ENCODE results near the gene ZNF20.

The ZNF20 gene

DNA sequence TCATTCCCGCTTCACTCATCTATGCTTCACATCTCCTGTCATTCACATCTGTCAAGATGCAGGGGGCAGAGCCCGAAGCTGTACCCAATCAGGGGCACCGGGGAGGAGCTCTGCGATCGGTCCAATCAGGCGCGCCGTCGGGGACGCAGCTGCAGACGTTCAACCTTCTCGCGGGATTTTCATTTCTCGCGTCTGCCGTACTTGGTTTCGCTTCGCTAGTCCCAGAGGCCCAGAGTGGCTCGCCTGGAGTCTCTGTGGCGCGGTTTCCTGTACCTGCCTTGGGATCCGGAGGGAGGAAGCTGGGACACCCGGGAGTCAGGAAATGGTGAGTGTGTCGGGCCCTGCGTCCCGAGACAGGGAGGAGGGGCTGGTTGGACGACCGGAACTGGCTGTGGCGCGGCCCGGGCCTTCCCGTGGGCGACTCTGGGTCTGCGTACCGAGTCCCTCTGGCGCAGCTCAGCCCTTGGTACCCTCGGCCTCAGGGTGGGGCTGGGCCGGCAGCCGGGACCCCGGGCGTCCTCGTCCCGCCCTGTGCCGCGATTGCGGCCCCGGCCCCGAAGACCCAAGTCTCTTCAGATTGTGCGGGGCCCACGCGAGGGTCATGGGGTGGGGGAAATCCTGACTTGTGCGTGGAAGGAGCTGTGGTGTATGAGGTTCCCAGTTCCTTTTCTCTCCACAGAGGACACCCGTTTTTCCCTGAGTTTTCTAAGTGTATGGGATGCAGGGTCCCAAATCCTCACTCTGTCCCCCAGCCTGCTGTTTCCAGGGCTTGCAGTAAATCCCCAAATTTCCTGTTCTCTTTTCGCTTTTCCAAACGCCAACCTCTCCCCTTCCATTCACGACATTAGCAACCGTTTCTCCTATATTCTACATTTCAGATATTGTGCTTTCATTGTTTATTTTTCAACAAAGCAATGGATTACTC, 23.0 kb upstream of the ZNF20 start, which contains the start of gene ZNF136:
Gene ZNF136 (plus strand): TSS at position 215 of the 925 bp plus-strand sequence. CDS start 108 bp downstream, at position 323.
- Histone ChIP-seq H3K56ac (ENCODE audit: low read length) (peak within 1 kb of the TSS; percentile 92), H3K18ac (ENCODE audit: low read length) (peak within 1 kb of the TSS; percentile 80), H2BK15ac (replicated peaks; ENCODE audit: low read depth) (no peak within 1 kb of the TSS), H4K8ac (ENCODE audit: low read depth, low read length) (no peak within 1 kb of the TSS), H2BK5ac (ENCODE audit: low read length) (no peak within 1 kb of the TSS), H3K36me3 (ENCODE audit: control insufficient read depth, insufficient read depth, low read length) (no peaks in the 10 kb centered on the region), H3K27ac (ENCODE audit: low read depth, low read length) (peak within 1 kb of the TSS; percentile 77), H3K79me2 (ENCODE audit: control insufficient read depth, insufficient read depth, low read length) (peaks cover 12% of the 10 kb centered on the region), H2AK5ac (ENCODE audit: low read length) (no peak within 1 kb of the TSS), H3K27me3 (ENCODE audit: insufficient read depth, low read length, poor library complexity) (no peaks in the 10 kb centered on the region), H3K4me1 (ENCODE audit: control insufficient read depth, low read depth, low read length) (no peaks in the 10 kb centered on the region), H2BK120ac (ENCODE audit: low read depth, low read length) (no peak within 1 kb of the TSS), H3K4ac (ENCODE audit: low read depth, low read length) (peak within 1 kb of the TSS; percentile 41), H3K79me1 (ENCODE audit: low read length) (peaks cover 9% of the 10 kb centered on the region), H3K4me3 (ENCODE audit: low read length) (peak within 1 kb of the TSS; percentile 90), H3K9ac (ENCODE audit: low read length) (peak within 1 kb of the TSS; percentile 83), H3K4me2 (ENCODE audit: low read length) (peak within 1 kb of the TSS; percentile 73), H4K5ac (ENCODE audit: low read length) (no peak within 1 kb of the TSS), H3K23ac (ENCODE audit: low read length) (no peak within 1 kb of the TSS)
- peak; percentile 98 for DNase-seq
- no CpG with 5 or more reads among the region's 57 CpGs for WGBS (ENCODE audit: extremely low coverage, insufficient coverage, low lambda C conversion rate)

DNA sequence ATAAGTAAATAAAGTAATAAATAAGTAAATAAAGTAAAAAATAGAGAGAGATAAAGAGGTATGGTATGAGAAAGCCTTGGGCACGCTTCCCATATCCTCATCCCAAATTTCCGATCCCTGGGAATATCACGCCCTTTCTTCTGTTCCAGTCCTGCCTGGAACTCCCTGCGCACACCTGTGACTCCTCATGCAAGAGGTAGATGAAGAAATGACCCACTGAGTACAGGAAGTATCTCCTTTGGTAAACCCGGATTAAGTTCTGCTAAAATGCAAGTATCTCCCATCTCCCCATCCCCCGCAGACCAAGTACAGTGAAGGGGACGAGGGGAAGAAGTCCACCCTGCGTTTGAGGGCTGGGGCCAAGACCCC, 22.3 kb upstream of the ZNF20 start:
- no peak for DNase-seq
- Histone ChIP-seq H3K36me3 (ENCODE audit: control insufficient read depth, insufficient read depth, low read length) (no peaks in the 10 kb centered on the region), H3K23ac (ENCODE audit: low read length) (no peak overlapping the region), H3K27me3 (ENCODE audit: insufficient read depth, low read length, poor library complexity) (no peaks in the 10 kb centered on the region), H2AK5ac (ENCODE audit: low read length) (no peak overlapping the region), H3K79me1 (ENCODE audit: low read length) (peaks cover 9% of the 10 kb centered on the region), H4K5ac (ENCODE audit: low read length) (no peak overlapping the region), H2BK120ac (ENCODE audit: low read depth, low read length) (no peak overlapping the region), H3K9ac (ENCODE audit: low read length) (no peak overlapping the region), H3K18ac (ENCODE audit: low read length) (no peak overlapping the region), H3K4ac (ENCODE audit: low read depth, low read length) (no peak overlapping the region), H2BK5ac (ENCODE audit: low read length) (no peak overlapping the region), H3K4me3 (ENCODE audit: low read length) (no peak overlapping the region), H3K79me2 (ENCODE audit: control insufficient read depth, insufficient read depth, low read length) (peaks cover 12% of the 10 kb centered on the region), H3K4me1 (ENCODE audit: control insufficient read depth, low read depth, low read length) (no peaks in the 10 kb centered on the region), H3K56ac (ENCODE audit: low read length) (no peak overlapping the region), H2BK15ac (replicated peaks; ENCODE audit: low read depth) (no peak overlapping the region), H3K4me2 (ENCODE audit: low read length) (peak overlapping the region; percentile 61), H3K27ac (ENCODE audit: low read depth, low read length) (no peak overlapping the region), H4K8ac (ENCODE audit: low read depth, low read length) (no peak overlapping the region)
- WGBS (ENCODE audit: extremely low coverage, insufficient coverage, low lambda C conversion rate): no CpG with 5 or more reads among the region's 8 CpGs

DNA sequence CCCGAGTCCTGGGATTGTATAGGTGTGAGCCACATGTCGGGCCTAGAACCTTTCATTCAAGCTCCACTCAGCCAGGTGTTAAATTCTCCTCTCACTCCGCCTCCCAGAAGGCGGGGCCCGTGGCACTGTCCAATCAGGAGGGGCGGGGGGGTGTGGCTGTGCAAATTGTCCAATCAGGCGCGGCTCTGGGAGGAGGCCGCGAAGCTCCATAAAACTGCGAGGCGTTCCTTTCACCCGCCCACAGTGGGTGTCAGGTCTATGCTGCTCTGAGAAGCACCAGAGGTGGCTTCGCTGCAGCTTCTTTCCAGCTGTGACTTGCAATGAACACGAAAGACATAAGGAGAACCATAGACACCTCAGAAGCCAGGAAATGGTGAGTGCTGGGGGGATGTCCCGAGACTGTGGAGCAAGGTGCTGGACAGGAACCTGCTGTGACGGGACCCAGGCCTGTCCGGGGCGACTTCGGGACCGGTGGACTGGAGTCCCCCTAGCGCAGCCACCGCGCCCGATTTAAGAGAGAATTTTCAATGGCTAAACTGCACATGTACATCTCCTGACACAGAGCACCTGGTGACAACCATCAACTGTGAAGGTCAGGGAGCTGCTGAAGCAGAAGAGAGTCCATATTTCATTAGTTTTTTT, 19.7 kb upstream of the ZNF20 start:
- Histone ChIP-seq H3K9ac (ENCODE audit: low read length) (no peak overlapping the region), H3K79me1 (ENCODE audit: low read length) (peaks cover 11% of the 10 kb centered on the region)
- no peak for DNase-seq

DNA sequence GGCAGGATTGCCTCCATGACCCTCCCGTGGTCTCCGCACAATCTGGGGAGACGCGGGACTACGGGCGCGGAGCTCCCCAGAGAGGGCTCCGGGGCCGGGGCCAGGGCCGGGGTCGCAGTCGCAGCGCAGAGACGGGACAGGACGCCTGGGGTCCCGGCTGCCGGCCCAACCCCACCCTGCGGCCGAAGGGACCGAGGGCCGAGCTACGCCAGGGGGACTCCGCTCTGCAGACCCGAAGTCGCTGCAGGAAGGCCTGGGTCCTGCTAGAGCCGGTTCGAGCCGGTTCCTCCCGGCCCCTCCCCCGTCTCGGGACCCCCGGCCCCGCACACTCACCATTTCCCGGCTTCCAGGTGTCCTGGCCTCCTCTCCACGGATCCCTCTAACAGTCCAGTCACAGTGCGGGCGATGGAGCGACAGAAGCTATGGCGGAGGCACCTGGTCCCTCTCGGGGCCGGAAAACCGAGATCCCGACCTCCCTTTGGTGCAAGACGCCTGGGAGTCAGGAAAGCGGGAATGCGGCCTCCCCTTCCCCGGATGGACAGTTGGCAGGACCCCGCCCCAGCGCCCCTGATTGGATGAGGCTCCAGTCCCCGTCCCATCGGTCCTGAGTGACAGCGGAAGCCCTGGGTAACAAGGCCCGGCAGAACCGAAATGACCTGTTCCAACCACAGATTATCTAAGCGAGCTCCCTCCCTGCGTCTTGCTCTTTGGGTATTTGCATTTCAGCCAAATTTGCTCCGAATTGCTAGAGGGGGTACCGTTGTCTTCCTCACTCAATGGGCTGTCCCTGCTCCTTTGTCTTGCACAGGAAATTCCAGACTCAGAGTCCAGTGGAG, 16.3 kb upstream of the ZNF20 start, which contains the start of gene ZNF625:
Gene ZNF625 (minus strand): TSS at position 512 of the 836 bp plus-strand sequence. CDS start 176 bp downstream, at position 336.
- H3K79me2 ChIP-seq (ENCODE audit: control insufficient read depth, insufficient read depth, low read length): peaks cover 17% of the 10 kb centered on the region
- H3K27ac ChIP-seq (ENCODE audit: low read depth, low read length): peak within 1 kb of the TSS; percentile 52
- H3K4me3 ChIP-seq (ENCODE audit: low read length): peak within 1 kb of the TSS; percentile 81
- H2BK5ac ChIP-seq (ENCODE audit: low read length): no peak within 1 kb of the TSS
- H3K4me1 ChIP-seq (ENCODE audit: control insufficient read depth, low read depth, low read length): peaks cover 4% of the 10 kb centered on the region
- H3K4ac ChIP-seq (ENCODE audit: low read depth, low read length): peak within 1 kb of the TSS; percentile 74
- no peak within 1 kb of the TSS for H4K8ac ChIP-seq (ENCODE audit: low read depth, low read length)
- H2AK5ac ChIP-seq (ENCODE audit: low read length): no peak within 1 kb of the TSS
- no peaks in the 10 kb centered on the region for H3K27me3 ChIP-seq (ENCODE audit: insufficient read depth, low read length, poor library complexity)
- H3K56ac ChIP-seq (ENCODE audit: low read length): peak within 1 kb of the TSS; percentile 93
- DNase-seq: peak; percentile 98
- H2BK15ac ChIP-seq (replicated peaks; ENCODE audit: low read depth): no peak within 1 kb of the TSS
- H3K18ac ChIP-seq (ENCODE audit: low read length): peak within 1 kb of the TSS; percentile 90
- H3K9ac ChIP-seq (ENCODE audit: low read length): peak within 1 kb of the TSS; percentile 90
- peaks cover 8% of the 10 kb centered on the region for H3K79me1 ChIP-seq (ENCODE audit: low read length)
- H3K4me2 ChIP-seq (ENCODE audit: low read length): peak within 1 kb of the TSS; percentile 80
- no peaks in the 10 kb centered on the region for H3K36me3 ChIP-seq (ENCODE audit: control insufficient read depth, insufficient read depth, low read length)
- H3K23ac ChIP-seq (ENCODE audit: low read length): peak within 1 kb of the TSS; percentile 37
- H2BK120ac ChIP-seq (ENCODE audit: low read depth, low read length): peak within 1 kb of the TSS; percentile 45
- no CpG with 5 or more reads among the region's 58 CpGs for WGBS (ENCODE audit: extremely low coverage, insufficient coverage, low lambda C conversion rate)
- H4K5ac ChIP-seq (ENCODE audit: low read length): no peak within 1 kb of the TSS

More for the DNA sequence above, 19.7 kb upstream of the ZNF20 start:
- no peak overlapping the region for H3K27ac ChIP-seq (ENCODE audit: low read depth, low read length)
- H3K4ac ChIP-seq (ENCODE audit: low read depth, low read length): no peak overlapping the region
- no peak overlapping the region for H3K4me3 ChIP-seq (ENCODE audit: low read length)
- H2BK120ac ChIP-seq (ENCODE audit: low read depth, low read length): no peak overlapping the region
- no CpG with 5 or more reads among the region's 25 CpGs for WGBS (ENCODE audit: extremely low coverage, insufficient coverage, low lambda C conversion rate)
- H3K36me3 ChIP-seq (ENCODE audit: control insufficient read depth, insufficient read depth, low read length): no peaks in the 10 kb centered on the region
- no peak overlapping the region for H3K18ac ChIP-seq (ENCODE audit: low read length)
- H3K27me3 ChIP-seq (ENCODE audit: insufficient read depth, low read length, poor library complexity): no peaks in the 10 kb centered on the region
- no peak overlapping the region for H3K56ac ChIP-seq (ENCODE audit: low read length)
- H2AK5ac ChIP-seq (ENCODE audit: low read length): no peak overlapping the region
- H3K4me1 ChIP-seq (ENCODE audit: control insufficient read depth, low read depth, low read length): peaks cover 4% of the 10 kb centered on the region
- no peak overlapping the region for H4K8ac ChIP-seq (ENCODE audit: low read depth, low read length)
- H2BK15ac ChIP-seq (replicated peaks; ENCODE audit: low read depth): no peak overlapping the region
- no peak overlapping the region for H4K5ac ChIP-seq (ENCODE audit: low read length)
- H3K23ac ChIP-seq (ENCODE audit: low read length): no peak overlapping the region
- H3K79me2 ChIP-seq (ENCODE audit: control insufficient read depth, insufficient read depth, low read length): peaks cover 17% of the 10 kb centered on the region
- no peak overlapping the region for H2BK5ac ChIP-seq (ENCODE audit: low read length)
- no peak overlapping the region for H3K4me2 ChIP-seq (ENCODE audit: low read length)

DNA sequence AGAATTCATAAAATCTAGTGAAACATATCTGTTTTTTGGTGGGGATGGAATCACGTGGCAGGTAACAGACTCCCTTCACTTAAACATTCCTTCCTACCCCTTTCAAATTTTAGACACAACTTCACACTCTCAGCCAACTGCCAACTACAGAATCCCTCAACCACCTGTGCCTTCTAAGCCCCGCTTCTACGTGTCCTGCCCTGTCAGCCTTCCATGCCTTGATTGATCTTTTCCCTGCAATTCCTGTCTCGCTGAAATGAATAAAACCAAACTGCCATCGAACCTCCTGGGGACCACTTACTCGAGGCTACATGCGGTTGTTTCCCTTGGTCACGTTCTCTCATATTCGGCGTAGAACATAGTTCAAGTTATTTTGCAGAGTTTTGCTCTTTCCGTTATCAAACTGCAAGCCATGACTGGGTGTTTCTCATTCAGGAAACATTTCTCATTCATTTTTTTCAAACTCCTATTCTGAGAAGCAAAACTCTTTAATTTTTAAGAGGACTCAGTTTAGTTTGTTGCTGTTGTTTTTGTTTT, 15.2 kb upstream of the ZNF20 start:
- Histone ChIP-seq H3K18ac (ENCODE audit: low read length) (no peak overlapping the region), H3K27ac (ENCODE audit: low read depth, low read length) (no peak overlapping the region), H3K56ac (ENCODE audit: low read length) (peak overlapping the region; percentile 69), H3K79me2 (ENCODE audit: control insufficient read depth, insufficient read depth, low read length) (peaks cover 19% of the 10 kb centered on the region), H3K27me3 (ENCODE audit: insufficient read depth, low read length, poor library complexity) (no peaks in the 10 kb centered on the region), H3K9ac (ENCODE audit: low read length) (peak overlapping the region; percentile 90), H4K5ac (ENCODE audit: low read length) (no peak overlapping the region), H3K79me1 (ENCODE audit: low read length) (peaks cover 10% of the 10 kb centered on the region), H3K4ac (ENCODE audit: low read depth, low read length) (no peak overlapping the region), H3K4me1 (ENCODE audit: control insufficient read depth, low read depth, low read length) (peaks cover 4% of the 10 kb centered on the region), H2BK15ac (replicated peaks; ENCODE audit: low read depth) (no peak overlapping the region), H3K4me3 (ENCODE audit: low read length) (peak overlapping the region; percentile 50), H3K4me2 (ENCODE audit: low read length) (peak overlapping the region; percentile 80), H2BK120ac (ENCODE audit: low read depth, low read length) (no peak overlapping the region), H2BK5ac (ENCODE audit: low read length) (no peak overlapping the region), H2AK5ac (ENCODE audit: low read length) (no peak overlapping the region), H4K8ac (ENCODE audit: low read depth, low read length) (no peak overlapping the region), H3K36me3 (ENCODE audit: control insufficient read depth, insufficient read depth, low read length) (peaks cover 4% of the 10 kb centered on the region), H3K23ac (ENCODE audit: low read length) (no peak overlapping the region)
- no peak for DNase-seq
- no CpG with 5 or more reads among the region's 11 CpGs for WGBS (ENCODE audit: extremely low coverage, insufficient coverage, low lambda C conversion rate)

All from mesendoderm (in vitro differentiated cells).